ENCODE measurements around the gene ISCU. TPM values are rescaled to one million over a fixed set of nuclear protein-coding genes. Genes with fewer than 3 reads are reported as not detected.

The ISCU gene
- polyA plus RNA-seq, 1 donor (not counting 4 experiments of a cell fraction or from before 2014, with no cell fraction given), result 106 TPM

- H3K9ac ChIP-seq (ENCODE audit: control insufficient read depth, extremely low read depth, insufficient read depth, low read length), result no peak overlapping the region
- FAIRE-seq, result no peak
- peaks cover 6% of the 10 kb centered on the region for H3K27me3 ChIP-seq (ENCODE audit: control insufficient read depth, extremely low read depth, insufficient read depth, low read length)
- peaks cover 8% of the 10 kb centered on the region for H3K4me1 ChIP-seq (ENCODE audit: control insufficient read depth, extremely low read depth, insufficient read depth, low read length)
- no peaks in the 10 kb centered on the region for H4K20me1 ChIP-seq (ENCODE audit: control insufficient read depth, extremely low read depth, insufficient read depth, low read length)
- H3K9me3 ChIP-seq (ENCODE audit: control insufficient read depth, low read depth, low read length), result peaks cover 2% of the 10 kb centered on the region
- H3K4me2 ChIP-seq (ENCODE audit: control insufficient read depth, extremely low read depth, insufficient read depth, low read depth, low read length), result no peak overlapping the region
- dilution Hi-C loops (cut with MboI; ENCODE audit: extremely low pct_ligation_motif_present, low sequenced_read_pairs), result no loop called here
- no peak for TF ChIP-seq CTCF (optimal IDR thresholded peaks at IDR 0.05 in 1 of 3, IDR thresholded peaks at IDR 0.05 in 1 of 3, conservative IDR thresholded peaks at IDR 0.05 in 1 of 3; ENCODE audit: extremely low read depth in 1 of 3, insufficient read depth in 2 of 3, low read length in 3 of 3)
- no peak for TF ChIP-seq EZH2 (IDR thresholded peaks at IDR 0.05; ENCODE audit: low read length)
- no peak overlapping the region for H3K4me3 ChIP-seq (ENCODE audit: control insufficient read depth in 2 of 3, extremely low read depth in 1 of 3, insufficient read depth in 2 of 3, low read depth in 1 of 3, low read length in 3 of 3)
- DNase-seq (ENCODE audit: low read depth, low spot score), result no peak
- H3K9me1 ChIP-seq (ENCODE audit: control insufficient read depth, extremely low read depth, insufficient read depth, low read length), result no peaks in the 10 kb centered on the region
- H3K36me3 ChIP-seq (ENCODE audit: control insufficient read depth in 2 of 2, extremely low read depth in 1 of 2, insufficient read depth in 2 of 2, low read length in 2 of 2), result no peaks in the 10 kb centered on the region
- H3K79me2 ChIP-seq (ENCODE audit: control insufficient read depth, insufficient read depth, low read length), result no peaks in the 10 kb centered on the region
- no peak overlapping the region for H3K27ac ChIP-seq (ENCODE audit: control insufficient read depth, insufficient read depth, low read length)
- H2AFZ ChIP-seq (ENCODE audit: control insufficient read depth, low read length), result no peak overlapping the region
Measured at GRCh38 chr12:108615918-108616317, 53.5 kb downstream of the ISCU start.

DNA sequence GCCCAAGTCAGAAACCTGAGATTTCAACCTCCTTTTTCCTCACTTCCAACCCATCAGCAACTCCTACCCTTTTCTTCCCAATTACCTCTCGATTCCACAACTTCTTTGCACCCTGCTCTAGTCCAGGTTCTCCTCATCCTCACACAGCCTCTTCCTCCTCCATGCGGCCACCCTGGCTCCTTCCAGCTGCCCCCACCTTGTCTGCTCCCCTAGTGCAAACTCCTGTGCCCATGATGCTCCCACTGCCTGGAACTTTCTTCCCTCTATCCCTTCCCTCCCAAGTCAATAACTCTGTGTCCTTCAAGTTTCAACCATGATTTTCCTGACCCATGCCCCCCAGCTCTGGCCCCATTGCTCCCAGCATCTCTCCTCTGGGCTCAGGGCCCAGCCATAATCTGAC is 54.0 kb downstream of the ISCU start:
- no peak overlapping the region for H3K27ac ChIP-seq (ENCODE audit: control insufficient read depth, insufficient read depth, low read length)
- no peak for TF ChIP-seq CTCF (optimal IDR thresholded peaks at IDR 0.05 in 1 of 3, IDR thresholded peaks at IDR 0.05 in 1 of 3, conservative IDR thresholded peaks at IDR 0.05 in 1 of 3; ENCODE audit: extremely low read depth in 1 of 3, insufficient read depth in 2 of 3, low read length in 3 of 3)
- TF ChIP-seq EZH2 (IDR thresholded peaks at IDR 0.05; ENCODE audit: low read length), result no peak
- no peaks in the 10 kb centered on the region for H3K9me1 ChIP-seq (ENCODE audit: control insufficient read depth, extremely low read depth, insufficient read depth, low read length)
- H3K9me3 ChIP-seq (ENCODE audit: control insufficient read depth, low read depth, low read length), result peaks cover 2% of the 10 kb centered on the region
- H3K4me1 ChIP-seq (ENCODE audit: control insufficient read depth, extremely low read depth, insufficient read depth, low read length), result peaks cover 8% of the 10 kb centered on the region
- DNase-seq (ENCODE audit: low read depth, low spot score), result no peak
- no peaks in the 10 kb centered on the region for H3K79me2 ChIP-seq (ENCODE audit: control insufficient read depth, insufficient read depth, low read length)
- H3K9ac ChIP-seq (ENCODE audit: control insufficient read depth, extremely low read depth, insufficient read depth, low read length), result no peak overlapping the region
- dilution Hi-C loops (cut with MboI; ENCODE audit: extremely low pct_ligation_motif_present, low sequenced_read_pairs), result no loop called here
- H3K27me3 ChIP-seq (ENCODE audit: control insufficient read depth, extremely low read depth, insufficient read depth, low read length), result peaks cover 6% of the 10 kb centered on the region
- H3K4me2 ChIP-seq (ENCODE audit: control insufficient read depth, extremely low read depth, insufficient read depth, low read depth, low read length), result no peak overlapping the region
- no peak overlapping the region for H2AFZ ChIP-seq (ENCODE audit: control insufficient read depth, low read length)
- H4K20me1 ChIP-seq (ENCODE audit: control insufficient read depth, extremely low read depth, insufficient read depth, low read length), result no peaks in the 10 kb centered on the region
- no peak for FAIRE-seq
- no peaks in the 10 kb centered on the region for H3K36me3 ChIP-seq (ENCODE audit: control insufficient read depth in 2 of 2, extremely low read depth in 1 of 2, insufficient read depth in 2 of 2, low read length in 2 of 2)
- no peak overlapping the region for H3K4me3 ChIP-seq (ENCODE audit: control insufficient read depth in 2 of 3, extremely low read depth in 1 of 3, insufficient read depth in 2 of 3, low read depth in 1 of 3, low read length in 3 of 3)

All from keratinocyte (primary cell).